Left kidney (tissue), 2 donors: Measurements from ENCODE around the gene HMOX2. TPM values are rescaled to one million over a fixed set of nuclear protein-coding genes. Genes with fewer than 3 reads are reported as not detected.

Experiments used
- DNase-seq: peaks from one replicate; pipeline ENCODE4 v3.0.0-alpha.2; 2013
- polyA plus RNA-seq: library from polyadenylated mRNA; unstranded; fragments of 120-200 nt; gene quantifications from one replicate; pipeline ENCODE4 v1.2.1, GENCODE V29; 2013; ENCODE audit not compliant: insufficient read length

Gene HMOX2
- polyA plus RNA-seq, 1 donor: 38.6 TPM

GRCh38 chr16:4522051-4522581, 45.9 kb downstream of the HMOX2 start:
- no peak for DNase-seq

- DNase-seq: no peak
These were observed 47.5 kb downstream of the HMOX2 start for GRCh38 chr16:4523686-4524085.

DNA sequence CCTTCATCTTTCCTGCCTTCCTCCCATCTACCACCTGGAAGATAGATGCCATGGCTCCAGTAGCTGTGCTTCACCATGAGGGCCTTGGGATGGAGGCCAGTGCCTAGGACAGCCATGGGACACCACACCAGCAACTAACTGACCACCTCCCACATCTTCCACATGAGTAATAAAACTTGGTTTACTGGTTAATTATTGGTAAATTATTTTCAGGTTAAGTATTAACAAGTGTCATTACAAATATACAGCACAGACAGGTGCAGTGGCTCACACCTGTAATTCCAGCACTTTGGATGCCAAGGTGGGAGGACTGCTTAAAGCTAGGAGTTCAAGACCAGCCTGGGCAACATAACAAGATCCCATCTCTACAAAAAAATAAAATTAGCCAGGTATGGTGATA, 48.4 kb downstream of the HMOX2 start:
- no peak for DNase-seq

- DNase-seq: no peak
These were observed 48.9 kb downstream of the HMOX2 start for GRCh38 chr16:4525069-4525468.

DNA sequence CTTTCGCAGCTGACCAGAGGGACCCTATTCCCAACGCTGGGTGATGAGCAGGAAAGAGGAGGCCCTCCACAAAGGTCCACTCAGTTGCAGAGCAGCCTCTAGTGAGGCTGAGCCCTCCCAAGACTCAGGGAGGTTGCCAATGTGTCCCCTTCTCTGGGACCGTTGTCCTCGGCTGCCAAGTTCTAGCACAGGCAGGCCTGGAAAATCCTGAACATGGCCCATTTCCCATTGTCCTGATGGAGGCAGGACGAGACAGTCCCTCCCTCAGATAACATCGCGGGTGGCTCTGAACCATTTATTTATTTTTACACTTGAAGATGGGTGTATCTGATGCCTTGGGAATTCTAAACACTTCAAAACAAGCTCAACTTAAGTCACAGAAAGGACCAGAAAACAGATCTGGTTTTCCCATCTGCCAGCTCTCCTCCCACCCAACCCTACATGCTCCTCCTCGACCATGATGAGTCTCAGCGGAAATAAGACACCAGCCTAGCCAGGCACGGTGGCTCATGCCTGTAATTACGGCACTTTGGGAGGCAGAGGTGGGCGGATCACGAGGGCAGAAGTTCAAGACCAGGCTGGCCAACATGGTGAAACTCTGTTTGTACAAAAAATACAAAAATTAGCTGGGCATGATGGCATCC, 49.6 kb downstream of the HMOX2 start:
- no peak for DNase-seq

DNA sequence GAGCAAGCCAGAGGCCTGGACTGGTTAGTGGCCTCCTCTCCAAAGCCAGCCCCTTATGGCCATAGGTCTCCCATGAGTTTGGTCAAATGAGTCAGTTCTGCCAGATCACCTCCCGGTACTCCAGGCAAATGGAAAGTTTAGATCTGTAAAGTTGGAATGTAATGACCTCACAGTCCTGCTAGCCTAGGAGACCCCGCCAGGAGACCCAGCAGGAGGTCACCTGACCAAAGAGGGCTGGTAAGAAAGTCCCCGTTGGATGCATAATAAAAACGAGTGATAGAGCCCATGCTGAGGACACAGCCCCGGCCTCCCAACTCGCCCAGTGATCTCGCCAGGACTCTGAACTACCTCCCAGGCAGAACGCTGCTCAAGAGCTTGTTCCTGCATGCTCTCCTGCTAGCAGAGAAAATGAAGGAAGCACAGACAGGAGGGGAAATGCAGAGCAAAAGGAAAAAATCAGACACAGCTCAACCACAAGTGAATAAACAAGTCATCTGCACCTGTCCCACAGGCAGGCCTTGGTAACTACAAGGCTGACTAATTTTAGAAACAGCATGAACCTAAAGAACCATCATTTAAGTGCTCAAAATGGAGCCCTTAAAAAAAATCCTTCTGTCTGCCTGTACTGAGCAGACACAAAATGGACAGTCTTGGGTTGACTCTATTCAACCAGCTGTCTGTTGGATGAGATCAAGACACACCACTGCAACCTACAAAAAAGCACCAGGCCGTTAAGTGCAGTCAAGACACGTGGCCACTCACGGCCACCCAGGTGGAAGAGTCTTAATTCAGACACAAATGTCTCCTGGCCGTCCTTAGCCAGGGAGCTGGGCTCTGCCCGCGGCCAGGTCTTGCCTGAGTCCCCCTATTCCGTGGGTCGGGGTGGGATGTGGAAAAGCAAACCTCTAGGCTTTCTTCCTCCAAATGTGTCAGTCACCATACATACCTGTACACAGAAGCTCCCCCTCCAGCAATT, 53.2 kb downstream of the HMOX2 start:
- DNase-seq: no peak

DNA sequence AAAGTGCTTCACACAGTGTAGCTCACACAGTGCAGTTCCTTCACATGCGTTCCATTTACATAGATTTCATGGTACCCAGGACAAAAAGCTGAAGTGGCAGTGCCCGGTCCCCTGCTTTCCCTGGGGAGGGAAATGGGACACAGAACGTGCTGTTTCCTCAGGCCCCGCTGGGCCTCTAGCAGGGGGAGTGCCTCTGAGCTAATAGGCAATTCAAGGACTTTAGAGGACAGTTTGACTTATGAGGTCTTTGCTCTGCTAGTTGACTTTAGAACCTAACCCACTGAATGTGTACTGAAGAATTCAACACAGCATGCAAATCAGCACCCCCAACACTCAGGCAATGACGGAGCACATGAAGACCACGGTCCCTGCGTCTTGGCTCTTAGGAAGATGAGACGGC, 55.6 kb downstream of the HMOX2 start:
- DNase-seq: no peak

DNA sequence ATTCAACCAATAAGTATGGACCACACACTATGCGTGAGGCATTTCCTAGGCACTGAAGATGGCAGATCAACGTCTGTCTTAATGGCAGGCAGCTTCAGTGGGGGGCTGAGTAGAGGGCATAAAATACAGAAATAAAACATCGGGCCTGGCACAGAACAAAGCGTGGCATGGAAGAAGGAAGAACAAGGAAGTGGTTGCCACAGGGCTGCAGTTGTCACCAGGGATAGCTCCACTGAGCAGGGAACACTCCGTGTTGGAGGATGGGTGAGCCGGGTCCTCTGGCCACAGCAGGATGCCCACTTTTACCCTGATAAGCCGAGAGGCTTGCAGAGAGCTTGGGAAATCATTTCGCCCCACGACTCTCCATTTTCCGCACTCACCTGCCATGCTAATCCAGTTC, 56.0 kb downstream of the HMOX2 start:
- no peak for DNase-seq

GRCh38 chr16:4533490-4533889, 57.3 kb downstream of the HMOX2 start:
- DNase-seq: no peak

DNA sequence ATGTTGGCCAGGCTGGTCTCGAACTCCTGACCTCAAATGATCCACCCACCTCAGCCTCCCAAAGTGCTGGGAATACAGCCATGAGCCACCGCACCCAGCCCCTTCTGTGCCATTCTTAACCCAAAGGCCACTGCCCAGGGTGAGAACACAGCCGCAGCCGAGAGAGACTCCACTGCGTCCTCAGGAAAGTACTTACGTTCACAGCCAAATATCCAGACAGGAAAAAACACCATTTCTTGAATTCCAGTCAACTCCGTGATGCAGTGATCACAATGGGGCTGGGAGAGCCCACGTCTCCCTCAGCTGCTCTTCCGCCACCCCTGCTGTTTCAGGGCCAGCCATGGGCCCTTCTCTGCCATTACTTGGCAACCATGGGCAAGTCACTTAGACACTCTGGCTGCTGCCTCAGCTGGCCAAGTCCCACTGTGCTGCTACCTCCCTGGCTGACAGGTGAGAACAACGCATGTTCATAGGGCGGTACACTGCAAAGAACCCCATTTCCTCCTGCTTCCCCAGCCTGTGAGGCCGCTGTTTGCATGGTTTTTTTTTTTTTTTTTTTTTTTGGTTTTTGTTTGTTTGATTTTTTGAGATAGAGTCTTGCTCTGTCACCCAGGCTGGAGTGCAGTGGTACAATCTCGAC, 58.1 kb downstream of the HMOX2 start:
- no peak for DNase-seq

DNA sequence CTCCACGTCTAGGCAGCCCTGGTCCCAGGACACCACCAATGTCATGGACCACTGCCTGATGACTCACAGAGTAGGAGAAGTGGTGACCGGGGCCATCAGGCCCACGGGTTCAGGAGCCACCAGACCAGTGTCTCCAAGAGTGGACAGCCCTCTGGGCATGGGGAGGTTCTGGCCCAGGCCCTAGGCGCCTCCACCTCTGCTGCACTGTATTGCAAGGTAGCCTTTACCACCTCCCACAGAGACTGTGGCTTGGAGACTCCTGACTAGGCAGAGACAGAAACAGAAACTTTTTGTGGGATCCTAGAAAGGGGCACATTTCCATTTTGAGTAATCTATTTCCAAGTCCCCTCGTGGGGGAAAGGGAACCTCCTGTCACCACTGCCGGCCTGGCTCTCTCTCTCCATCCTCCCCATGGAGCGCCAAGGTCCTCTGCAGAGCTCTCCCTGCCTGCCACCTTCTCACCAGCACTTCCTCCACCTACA, 59.5 kb downstream of the HMOX2 start:
- DNase-seq: no peak

DNA sequence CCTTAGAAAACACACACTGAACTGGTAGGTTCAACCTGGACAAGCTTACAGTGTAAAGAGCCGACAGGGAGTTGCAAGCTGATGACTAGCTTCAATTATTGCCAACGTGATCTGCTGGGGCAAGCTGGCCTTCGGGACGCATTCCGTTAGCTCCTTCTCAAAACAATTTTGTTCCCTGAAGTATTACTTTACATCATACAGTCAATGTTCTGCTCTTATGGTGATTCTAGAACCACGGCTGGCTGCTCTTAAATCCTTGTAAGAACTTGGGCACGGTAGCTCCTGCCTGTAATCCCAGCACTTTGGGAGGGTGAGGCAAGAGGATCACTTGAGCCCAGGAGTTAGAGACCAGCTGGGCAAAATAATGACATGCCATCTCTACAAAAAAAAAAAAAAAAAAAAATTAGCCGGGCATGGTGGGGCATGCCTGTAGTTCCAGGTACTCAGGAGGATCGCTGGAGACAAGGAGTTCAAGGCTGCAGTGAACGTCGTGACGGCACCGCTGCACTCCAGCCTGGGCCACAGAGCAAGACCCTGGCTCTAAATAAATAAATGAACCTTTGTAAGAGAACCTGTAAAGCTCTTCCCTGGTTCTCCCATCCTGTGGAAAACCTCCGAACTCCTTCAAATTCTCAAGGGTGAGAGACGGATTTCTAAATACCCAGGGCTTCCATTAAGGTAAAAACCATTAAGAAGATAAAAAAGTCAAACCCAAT, 60.4 kb downstream of the HMOX2 start:
- DNase-seq: no peak

GRCh38 chr16:4537376-4538343, 61.5 kb downstream of the HMOX2 start:
- DNase-seq: no peak

DNA sequence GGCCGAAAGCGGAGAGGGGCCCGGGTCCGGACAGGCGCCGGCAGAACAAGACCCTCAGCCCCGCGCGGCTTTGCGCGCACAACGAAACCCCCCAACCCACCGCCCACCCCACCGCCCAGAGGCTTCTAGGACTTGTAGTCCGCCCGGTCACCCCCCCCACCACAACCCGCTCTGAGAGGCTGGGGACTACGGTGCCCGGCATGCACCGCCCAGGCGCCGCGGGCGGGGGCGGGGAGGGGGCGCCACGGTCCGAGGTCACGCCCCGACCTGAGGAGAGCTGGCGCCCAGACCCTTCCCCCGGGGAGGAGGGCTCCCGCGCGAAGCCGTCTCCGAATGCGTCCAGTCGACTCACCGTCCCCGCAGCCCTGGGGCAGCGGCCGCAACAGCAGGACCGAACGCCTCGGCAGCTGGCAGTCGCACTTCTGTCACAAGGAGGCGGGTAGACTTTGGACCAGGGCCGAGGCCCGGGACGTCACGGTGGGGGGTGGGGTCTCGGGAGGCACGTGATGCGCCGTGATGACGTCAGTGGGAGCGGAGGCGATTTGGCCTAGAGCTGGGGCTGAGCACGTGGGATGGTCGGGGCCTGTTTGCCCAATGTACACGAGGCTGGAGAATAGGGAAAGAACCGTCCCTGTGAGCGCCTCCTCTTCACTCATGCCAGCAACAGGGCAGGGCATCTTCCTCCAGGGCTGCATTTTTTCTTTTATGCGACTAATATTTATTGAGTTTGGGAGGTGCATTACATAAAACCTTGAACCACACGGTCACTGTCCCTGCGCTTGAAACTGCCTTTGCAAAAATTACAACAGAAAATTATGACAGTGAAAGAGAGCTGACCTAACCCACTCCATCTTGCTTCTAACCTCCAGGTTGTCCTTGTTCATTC, 62.4 kb downstream of the HMOX2 start, which contains the start of gene CDIP1:
TSS of gene CDIP1 (minus strand) at position 424 of the 886 bp plus-strand sequence. CDS start 24,643 bp downstream, outside the sequence.
- DNase-seq: peak; percentile 93

GRCh38 chr16:4539716-4540284, 63.6 kb downstream of the HMOX2 start:
- no peak for DNase-seq

GRCh38 chr16:4544473-4544872, 68.3 kb downstream of the HMOX2 start:
- DNase-seq: no peak

DNA sequence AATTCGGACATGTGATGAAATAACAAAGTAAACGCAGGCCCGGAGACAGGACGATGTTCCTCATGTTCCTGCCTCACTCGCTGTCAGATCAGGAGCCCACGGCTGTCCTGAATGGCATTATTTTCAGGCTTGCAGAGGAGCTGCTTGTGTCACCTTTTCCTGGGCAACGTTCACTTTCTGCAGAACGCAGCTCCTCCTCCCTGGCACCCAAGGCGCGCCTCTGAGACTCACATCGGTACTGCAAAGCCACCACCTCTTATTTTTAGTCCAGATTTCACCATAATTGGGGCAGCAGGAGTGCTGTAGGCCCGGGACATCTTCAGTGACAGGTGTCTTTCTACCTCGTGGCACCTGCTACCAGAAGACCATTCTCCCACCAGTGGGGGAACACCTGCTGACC, 71.9 kb downstream of the HMOX2 start:
- no peak for DNase-seq

DNA sequence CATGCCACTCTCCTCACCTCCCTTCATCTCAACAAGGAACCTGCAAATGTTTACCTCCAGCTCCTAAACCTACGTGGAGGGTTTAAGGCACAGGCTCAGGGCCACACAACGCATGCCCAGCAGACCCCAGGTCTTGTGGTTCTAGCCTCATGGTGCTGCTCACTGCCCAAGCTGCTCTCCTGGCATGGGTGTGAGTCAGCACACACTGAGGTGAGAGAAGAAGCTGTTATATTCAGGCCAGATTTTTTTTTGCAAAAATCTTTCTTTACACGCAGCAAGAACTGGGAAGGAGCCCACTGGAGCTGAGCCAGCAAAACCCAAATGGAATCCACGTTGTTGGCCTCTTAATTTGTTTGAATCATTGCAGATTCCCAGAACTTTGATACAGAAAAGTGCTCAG, 74.4 kb downstream of the HMOX2 start:
- no peak for DNase-seq

DNA sequence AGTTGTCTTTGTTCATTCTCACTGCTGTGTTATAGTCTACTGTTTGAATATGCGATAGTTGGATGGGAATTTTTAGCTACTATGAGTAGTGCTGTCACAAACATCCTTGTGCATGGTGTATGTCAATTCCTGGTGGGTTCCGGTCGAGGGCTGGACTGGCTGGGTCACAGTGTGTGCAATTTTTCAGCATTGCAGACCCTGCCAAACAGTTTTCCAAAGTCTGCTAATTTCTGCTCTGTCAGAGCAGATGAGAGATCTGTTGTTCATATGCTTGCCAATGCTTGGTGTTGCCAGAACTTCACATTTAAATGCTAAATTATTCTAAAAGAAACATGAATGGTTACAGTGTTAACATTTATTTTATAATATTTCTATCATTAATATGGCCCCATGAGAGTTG, 76.3 kb downstream of the HMOX2 start:
- no peak for DNase-seq
